IMR-90 (cell line): Measurements from ENCODE around the gene PIK3CB. TPM values are rescaled to one million over a fixed set of nuclear protein-coding genes. Genes with fewer than 3 reads are reported as not detected.
A peak's percentile ranks its signal among the peaks of the same experiment; 100 is the strongest.

Source experiments
- ATAC-seq: fragments of 200-7000 bp; cut with Tn5 transposase; 2 replicates; pipeline ENCODE4 v1.9.1; 2020; ENCODE audit warnings: low read depth, mild to moderate bottlenecking, moderate library complexity
- BruUV-seq: library from RNA; stranded (reverse); fragments of 400-500 nt; replicated peaks from 2 replicates; lab custom pipeline; 2021; lab: Mats Ljungman, UMichigan
- CTCF ChIA-PET: fragments of 300-600 bp; formaldehyde crosslinking; extraction: SDS; loops from one replicate; lab custom pipeline; 2021; ENCODE audit warnings: antibody characterized with exemption; lab: Yijun Ruan, JAX
- POLR2A ChIA-PET: fragments of 300-600 bp; sonication (Branson Sonifier 250); formaldehyde crosslinking; loops from one replicate; lab custom pipeline; 2022; ENCODE audit warnings: antibody characterized with exemption; ENCODE audit not compliant: unreplicated experiment; lab: Charles Lee
- DNase-seq: peaks from one replicate; pipeline ENCODE4 v3.0.0; 2013
- H2AFZ ChIP-seq: replicated peaks from 2 replicates; pipeline ENCODE3; 2013; ENCODE audit warnings: low read length, mild to moderate bottlenecking; ENCODE audit not compliant: poor library complexity
- H2AK5ac ChIP-seq: 2 replicates; pipeline ENCODE4 v1.6.1; 2013; ENCODE audit warnings: low read depth, low read length, inconsistent platforms
- H2AK9ac ChIP-seq: replicated peaks from 2 replicates; pipeline ENCODE3; 2013; ENCODE audit warnings: mild to moderate bottlenecking, low read depth, low read length, moderate library complexity; ENCODE audit not compliant: poor library complexity
- H2BK120ac ChIP-seq: 2 replicates; pipeline ENCODE4 v1.6.1; 2013; ENCODE audit warnings: low read depth, low read length, inconsistent platforms
- H2BK15ac ChIP-seq: 3 replicates; pipeline ENCODE4 v1.6.1; 2013; ENCODE audit warnings: low read depth, low read length, inconsistent platforms
- H2BK20ac ChIP-seq: 2 replicates; pipeline ENCODE4 v1.6.1; 2013; ENCODE audit warnings: low read depth, mild to moderate bottlenecking, inconsistent platforms, low read length, moderate library complexity
- H2BK5ac ChIP-seq: 2 replicates; pipeline ENCODE4 v1.6.1; 2013; ENCODE audit warnings: mild to moderate bottlenecking, low read depth, low read length, inconsistent platforms; ENCODE audit not compliant: poor library complexity, severe bottlenecking
- H3K14ac ChIP-seq: replicated peaks from 2 replicates; pipeline ENCODE4 v1.6.1; 2013; ENCODE audit warnings: low read depth, low read length, inconsistent platforms
- H3K18ac ChIP-seq: 2 replicates; pipeline ENCODE4 v1.6.1; 2013; ENCODE audit warnings: low read depth, low read length, control low read depth
- H3K23ac ChIP-seq: 2 replicates; pipeline ENCODE4 v1.6.1; 2013; ENCODE audit warnings: low read depth, low read length, inconsistent platforms
- H3K27ac ChIP-seq: 2 replicates; pipeline ENCODE4 v1.5.1; 2013; ENCODE audit warnings: mild to moderate bottlenecking, control low read depth, low read length; ENCODE audit not compliant: insufficient read depth
- H3K27me3 ChIP-seq: 2 replicates; pipeline ENCODE4 v1.6.1; 2013; ENCODE audit warnings: low read length; ENCODE audit not compliant: control insufficient read depth, insufficient read depth
- H3K36me3 ChIP-seq: 2 replicates; pipeline ENCODE4 v1.6.1; 2013; ENCODE audit warnings: low read length, mixed read lengths; ENCODE audit not compliant: control insufficient read depth, insufficient read depth
- H3K4ac ChIP-seq: 2 replicates; pipeline ENCODE4 v1.6.1; 2013; ENCODE audit warnings: low read depth, low read length, inconsistent platforms
- H3K4me1 ChIP-seq: 2 replicates; pipeline ENCODE4 v1.6.1; 2013; ENCODE audit warnings: low read length, mixed read lengths; ENCODE audit not compliant: control insufficient read depth, insufficient read depth
- H3K4me2 ChIP-seq: 2 replicates; pipeline ENCODE4 v1.6.1; 2013; ENCODE audit warnings: low read depth, mild to moderate bottlenecking, control low read depth, low read length, moderate library complexity
- H3K4me3 ChIP-seq: 2 replicates; pipeline ENCODE4 v1.5.1; 2013; ENCODE audit warnings: low read depth, mild to moderate bottlenecking, control low read depth, low read length, moderate library complexity; ENCODE audit not compliant: insufficient read depth
- H3K56ac ChIP-seq: 2 replicates; pipeline ENCODE4 v1.6.1; 2013; ENCODE audit warnings: low read length, inconsistent platforms; ENCODE audit not compliant: insufficient read depth; ENCODE audit errors: extremely low read depth
- H3K79me1 ChIP-seq, 2 experiments: 2 replicates each; pipeline ENCODE4 v1.6.1; 2013; ENCODE audit warnings: low read length in 2 of 2, inconsistent platforms in 1 of 2, low read depth in 1 of 2
- H3K9ac ChIP-seq: 2 replicates; pipeline ENCODE4 v1.6.1; 2013; ENCODE audit warnings: low read depth, low read length, control low read depth
- H3K9me1 ChIP-seq: 2 replicates; pipeline ENCODE4 v1.6.1; 2013; ENCODE audit warnings: low read length, inconsistent platforms; ENCODE audit not compliant: insufficient read depth
- H3K9me3 ChIP-seq: 2 replicates; pipeline ENCODE4 v1.6.1; 2013; ENCODE audit warnings: low read length; ENCODE audit not compliant: control insufficient read depth, insufficient read depth
- H4K20me1 ChIP-seq: 2 replicates; pipeline ENCODE4 v1.6.1; 2013; ENCODE audit warnings: low read length, inconsistent platforms; ENCODE audit not compliant: insufficient read depth
- H4K5ac ChIP-seq: 2 replicates; pipeline ENCODE4 v1.6.1; 2013; ENCODE audit warnings: mild to moderate bottlenecking, low read depth, low read length, control low read depth
- H4K8ac ChIP-seq, 2 experiments: 2 replicates each; pipeline ENCODE4 v1.6.1; 2013; ENCODE audit warnings: low read depth in 2 of 2, low read length in 2 of 2, control low read depth in 1 of 2, inconsistent platforms in 1 of 2
- H4K91ac ChIP-seq: 2 replicates; pipeline ENCODE4 v1.6.1; 2013; ENCODE audit warnings: low read depth, low read length, inconsistent platforms; ENCODE audit not compliant: insufficient read depth
- CHD1 ChIP-seq: IDR thresholded peaks from 2 replicates; pipeline ENCODE4 v1.6.1; 2012; ENCODE audit warnings: low read depth, low read length, improper control_type of control experiment
- ELK1 ChIP-seq: fragments of 150-350 bp; IDR thresholded peaks from 2 replicates; pipeline ENCODE4 v1.6.1; 2016; ENCODE audit warnings: low read depth, mild to moderate bottlenecking, low read length, moderate library complexity, borderline replicate concordance
- FOS ChIP-seq: fragments of 150-350 bp; IDR thresholded peaks from 2 replicates; pipeline ENCODE4 v1.6.1; 2016; ENCODE audit warnings: low read depth, low read length
- MXI1 ChIP-seq: IDR thresholded peaks from 2 replicates; pipeline ENCODE4 v1.6.1; 2012; ENCODE audit warnings: low read depth, mild to moderate bottlenecking, low read length, moderate library complexity, borderline replicate concordance
- NFE2L2 ChIP-seq: fragments of 150-350 bp; IDR thresholded peaks from 2 replicates; pipeline ENCODE4 v1.6.1; 2016; ENCODE audit warnings: low read depth, mild to moderate bottlenecking, low read length
- POLR2A ChIP-seq: IDR thresholded peaks from 2 replicates; pipeline ENCODE4 v1.6.1; 2012; ENCODE audit warnings: mild to moderate bottlenecking, low read depth, low read length
- RAD21 ChIP-seq: IDR thresholded peaks from 2 replicates; pipeline ENCODE4 v1.6.1; 2012; ENCODE audit warnings: low read length, improper control_type of control experiment
- SMC3 ChIP-seq: fragments of 150-350 bp; IDR thresholded peaks from 2 replicates; pipeline ENCODE4 v1.6.1; 2016; ENCODE audit warnings: low read depth, mild to moderate bottlenecking, antibody characterized with exemption, low read length, moderate library complexity
- USF2 ChIP-seq: fragments of 150-350 bp; IDR thresholded peaks from 2 replicates; pipeline ENCODE4 v1.6.1; 2017; ENCODE audit warnings: mild to moderate bottlenecking, antibody characterized with exemption, low read length, low read depth
- WGBS, 2 experiments: methylation state at CpG; one replicate each; pipeline versions ENCODE4 v1.1.5 to v1.1.7; 2013; ENCODE audit warnings: missing lambda C conversion rate in 2 of 2; ENCODE audit not compliant: insufficient read length in 1 of 2; ENCODE audit errors: extremely low coverage in 2 of 2; 5-methylcytosine and 5-hydroxymethylcytosine counted together
- dilution Hi-C: fragments of 300-500 bp; cut with HindIII; formaldehyde crosslinking; loops from one replicate; pipeline ENCODE4 v1.14.3; 2018; ENCODE audit warnings: low sequenced_read_pairs; ENCODE audit not compliant: unreplicated experiment
- in situ Hi-C: fragments of 300-500 bp; cut with MboI; formaldehyde crosslinking; loops from 3 replicates; pipeline ENCODE4 v1.14.3; 2019; ENCODE audit warnings: low sequenced_read_pairs, inconsistent platforms, mixed read lengths
- intact Hi-C: fragments of 100-400 bp; cut with micrococcal nuclease; formaldehyde crosslinking; loops from 2 replicates; pipeline ENCODE4 v1.10.0; 2022
- polyA plus RNA-seq, 3 experiments: library from polyadenylated mRNA; depleted of rRNA; stranded (reverse); fragments of >200 nt; gene quantifications; 2 replicates each; pipeline ENCODE4 v1.2.3, GENCODE V29; 2012; ENCODE audit warnings: low replicate concordance in 1 of 3
- total RNA-seq: library from RNA; depleted of rRNA; stranded (reverse); fragments of >200 nt; gene quantifications from 2 replicates; pipeline ENCODE4 v1.2.3, GENCODE V29; 2012

The PIK3CB gene
- total and polyA plus RNA-seq, 2 of the 4 experiments (the other 2 are of a cell fraction): 6.3 to 6.8 TPM

GRCh38 chr3:138825336-138825735, 9.4 kb downstream of the PIK3CB start:
- Histone ChIP-seq H3K23ac (no peak overlapping the region), H4K91ac (no peak overlapping the region), H3K27ac (no peak overlapping the region), H3K56ac (no peak overlapping the region), H4K20me1 (no peaks in the 10 kb centered on the region), H2AFZ (no peak overlapping the region), H2AK9ac (no peak overlapping the region), H3K18ac (no peak overlapping the region), H2BK5ac (no peak overlapping the region), H3K4me2 (no peak overlapping the region), H2AK5ac (no peak overlapping the region), H2BK120ac (no peak overlapping the region), H3K9me3 (no peaks in the 10 kb centered on the region), H4K8ac (no peak overlapping the region), H3K4ac (no peak overlapping the region), H4K5ac (no peak overlapping the region), H3K4me1 (peaks cover 2% of the 10 kb centered on the region), H3K14ac (no peak overlapping the region), H3K9me1 (peaks cover 3% of the 10 kb centered on the region; the same call in 1 of the 2 replicates), H2BK20ac (peak overlapping the region; percentile 25; the same call in 1 of the 2 replicates), H3K27me3 (no peaks in the 10 kb centered on the region), H2BK15ac (no peak overlapping the region), H3K36me3 (peaks cover 4% of the 10 kb centered on the region; the same call in 1 of the 2 replicates), H3K4me3 (no peak overlapping the region), H3K79me1 (peaks cover 17 to 65% of the 10 kb centered on the region in 2 experiments), H3K9ac (no peak overlapping the region)
- WGBS, 2 experiments: no CpG with 5 or more reads among the region's 2 CpGs
- ATAC-seq: no peak
- ChIA-PET POLR2A (interaction anchor here (0.6 kb wide), 1 partner anchor 136 kb away, joined by 3 read pairs; no protein-coding TSS in a partner anchor), CTCF (interaction anchor here (0.7 to 1.0 kb wide), 2 partner anchors 55 to 91 kb away, joined by 3 read pairs; no protein-coding TSS in a partner anchor)
- no peak for TF ChIP-seq CHD1
- no peak for TF ChIP-seq RAD21
- no peak for TF ChIP-seq FOS
- TF ChIP-seq SMC3: no peak
- TF ChIP-seq USF2: no peak
- TF ChIP-seq ELK1: no peak
- TF ChIP-seq MXI1: no peak
- TF ChIP-seq POLR2A: no peak
- TF ChIP-seq NFE2L2: no peak
- intact Hi-C loops (no loop called here), dilution Hi-C loops (no loop called here), in situ Hi-C loops (no loop called here)
- BruUV-seq: no TSS peak
- no peak for DNase-seq
